ENCODE data around the gene ANKRD44.

ANKRD44 gene

GRCh38 chr2:197339016-197339415, 28.4 kb upstream of the ANKRD44 start:
- no peak for DNase-seq (ENCODE audit: low read depth)
- no peak overlapping the region for H3K4me3 ChIP-seq (ENCODE audit: low read depth, low read length)
- TF ChIP-seq, protein P1, sequence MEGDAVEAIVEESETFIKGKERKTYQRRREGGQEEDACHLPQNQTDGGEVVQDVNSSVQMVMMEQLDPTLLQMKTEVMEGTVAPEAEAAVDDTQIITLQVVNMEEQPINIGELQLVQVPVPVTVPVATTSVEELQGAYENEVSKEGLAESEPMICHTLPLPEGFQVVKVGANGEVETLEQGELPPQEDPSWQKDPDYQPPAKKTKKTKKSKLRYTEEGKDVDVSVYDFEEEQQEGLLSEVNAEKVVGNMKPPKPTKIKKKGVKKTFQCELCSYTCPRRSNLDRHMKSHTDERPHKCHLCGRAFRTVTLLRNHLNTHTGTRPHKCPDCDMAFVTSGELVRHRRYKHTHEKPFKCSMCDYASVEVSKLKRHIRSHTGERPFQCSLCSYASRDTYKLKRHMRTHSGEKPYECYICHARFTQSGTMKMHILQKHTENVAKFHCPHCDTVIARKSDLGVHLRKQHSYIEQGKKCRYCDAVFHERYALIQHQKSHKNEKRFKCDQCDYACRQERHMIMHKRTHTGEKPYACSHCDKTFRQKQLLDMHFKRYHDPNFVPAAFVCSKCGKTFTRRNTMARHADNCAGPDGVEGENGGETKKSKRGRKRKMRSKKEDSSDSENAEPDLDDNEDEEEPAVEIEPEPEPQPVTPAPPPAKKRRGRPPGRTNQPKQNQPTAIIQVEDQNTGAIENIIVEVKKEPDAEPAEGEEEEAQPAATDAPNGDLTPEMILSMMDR (IDR thresholded peaks at IDR 0.05; ENCODE audit: control insufficient read depth, extremely low read depth, insufficient read depth), result no peak

DNA sequence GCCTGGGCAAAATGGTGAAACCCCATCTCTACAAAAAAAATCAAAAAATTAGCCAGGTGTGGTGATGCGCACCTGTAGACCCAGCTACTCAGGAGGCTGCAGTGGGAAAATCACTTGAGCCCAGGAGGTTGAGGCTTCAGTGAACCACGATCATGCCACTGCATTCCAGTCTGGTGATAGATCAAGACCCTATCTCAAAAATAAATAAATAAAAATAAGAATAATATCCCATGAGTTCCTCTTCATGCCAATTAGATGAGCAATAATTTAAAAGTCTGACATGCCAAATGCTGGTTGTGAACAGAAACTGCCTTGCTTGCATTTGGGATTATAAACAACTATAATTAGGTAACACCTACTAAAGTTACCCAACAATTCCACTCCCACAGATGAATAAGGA, 22.1 kb upstream of the ANKRD44 start:
- no peak for DNase-seq (ENCODE audit: low read depth)
- H3K4me3 ChIP-seq (ENCODE audit: low read depth, low read length), result no peak overlapping the region
- TF ChIP-seq, protein P1 (IDR thresholded peaks at IDR 0.05; ENCODE audit: control insufficient read depth, extremely low read depth, insufficient read depth), result no peak

DNA sequence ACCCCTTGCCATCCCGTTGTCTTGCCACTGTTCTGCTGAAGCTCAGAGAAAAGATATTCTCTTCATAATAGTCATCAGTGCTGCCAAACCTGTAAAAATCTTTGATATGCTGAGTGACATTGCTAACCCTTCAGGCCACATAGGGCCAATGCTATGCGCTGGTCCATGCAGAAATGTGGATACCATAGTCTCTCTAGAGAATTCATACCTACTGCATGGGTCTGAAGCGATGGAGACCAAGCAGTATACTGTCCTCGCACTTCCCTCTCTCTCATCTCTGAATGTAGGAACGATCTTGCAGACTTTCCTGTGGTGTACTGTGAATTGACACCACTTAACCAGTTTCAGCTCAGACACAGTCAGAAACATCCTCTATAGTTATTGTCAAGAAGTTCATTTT, 17.9 kb upstream of the ANKRD44 start:
- no peak for DNase-seq (ENCODE audit: low read depth)

GRCh38 chr2:197327472-197328098, 17.0 kb upstream of the ANKRD44 start:
- TF ChIP-seq, protein P1 (IDR thresholded peaks at IDR 0.05; ENCODE audit: control insufficient read depth, extremely low read depth, insufficient read depth), result no peak
- DNase-seq (ENCODE audit: low read depth), result no peak
- no peak overlapping the region for H3K4me3 ChIP-seq (ENCODE audit: low read depth, low read length)

More for the DNA sequence above, 17.9 kb upstream of the ANKRD44 start:
- no peak overlapping the region for H3K4me3 ChIP-seq (ENCODE audit: low read depth, low read length)
- TF ChIP-seq, protein P1 (IDR thresholded peaks at IDR 0.05; ENCODE audit: control insufficient read depth, extremely low read depth, insufficient read depth), result no peak

GRCh38 chr2:197327073-197327471, 16.5 kb upstream of the ANKRD44 start:
- H3K4me3 ChIP-seq (ENCODE audit: low read depth, low read length), result no peak overlapping the region
- no peak for DNase-seq (ENCODE audit: low read depth)
- TF ChIP-seq, protein P1 (IDR thresholded peaks at IDR 0.05; ENCODE audit: control insufficient read depth, extremely low read depth, insufficient read depth), result no peak

DNA sequence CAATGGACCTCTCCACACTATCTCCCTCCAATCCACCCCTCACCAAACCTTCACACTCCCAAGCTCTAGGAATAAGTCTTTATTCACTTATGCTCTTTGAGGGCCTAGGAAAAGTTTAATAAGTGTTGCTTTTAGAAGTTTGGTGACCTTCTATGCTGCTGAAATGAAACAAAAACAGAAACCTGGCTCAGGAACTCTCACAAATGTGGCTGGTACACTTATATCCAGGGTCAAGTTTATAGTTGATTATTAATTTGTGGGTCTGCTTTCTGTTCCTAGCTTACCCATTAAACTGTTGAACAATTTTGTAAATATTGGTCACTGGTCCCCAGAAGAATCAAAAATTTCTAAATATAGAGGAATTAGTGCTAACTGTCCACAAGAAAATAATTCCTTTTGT, 14.2 kb upstream of the ANKRD44 start:
- H3K4me3 ChIP-seq (ENCODE audit: low read depth, low read length), result no peak overlapping the region
- DNase-seq (ENCODE audit: low read depth), result no peak
- TF ChIP-seq, protein P1 (IDR thresholded peaks at IDR 0.05; ENCODE audit: control insufficient read depth, extremely low read depth, insufficient read depth), result no peak
